ENCODE measurements around the gene CCDC106.
A peak's percentile ranks its signal among the peaks of the same experiment; 100 is the strongest.

Gene CCDC106

GRCh38 chr19:55624109-55625003 lies 23.7 kb upstream of the CCDC106 start, which contains the start of gene ZNF784:
Gene ZNF784, minus strand, starts transcription at chr19:55624566. Its CDS starts 5 bp downstream, at chr19:55624561.
- no peak for TF ChIP-seq CTCF (IDR thresholded peaks at IDR 0.05; ENCODE audit: insufficient read depth, low read depth, low read length, missing control alignments)
- H3K4me3 ChIP-seq (ENCODE audit: low read length) = peak within 1 kb of the TSS; percentile 62
- DNase-seq (ENCODE audit: low read depth) = peak; percentile 92

DNA sequence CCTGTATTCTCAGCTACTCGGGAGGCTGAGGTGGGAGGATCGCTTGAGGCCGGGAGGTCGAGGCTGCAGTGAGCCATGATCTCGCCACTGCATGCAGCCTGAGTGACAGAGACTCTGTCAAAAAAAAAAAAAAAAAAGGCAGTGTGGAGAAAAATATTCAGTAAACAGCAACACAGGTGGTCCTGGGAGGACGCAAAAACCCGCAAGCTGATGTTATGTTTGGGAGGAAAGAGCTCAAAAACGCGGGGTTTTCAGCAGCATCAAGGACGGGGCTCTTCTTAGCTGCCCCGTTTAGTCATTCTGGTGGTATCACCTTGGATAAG lies 23.0 kb upstream of the CCDC106 start:
- TF ChIP-seq CTCF (IDR thresholded peaks at IDR 0.05; ENCODE audit: insufficient read depth, low read depth, low read length, missing control alignments) = no peak
- H3K4me3 ChIP-seq (ENCODE audit: low read length) = peak overlapping the region; percentile 62
- DNase-seq (ENCODE audit: low read depth) = no peak

- no peak overlapping the region for H3K4me3 ChIP-seq (ENCODE audit: low read length)
- TF ChIP-seq CTCF (IDR thresholded peaks at IDR 0.05; ENCODE audit: insufficient read depth, low read depth, low read length, missing control alignments) = no peak
- no peak for DNase-seq (ENCODE audit: low read depth)
These were observed 21.7 kb upstream of the CCDC106 start for GRCh38 chr19:55626350-55626749.

GRCh38 chr19:55632463-55632834 lies 15.6 kb upstream of the CCDC106 start:
- peak; percentile 88 for TF ChIP-seq CTCF (IDR thresholded peaks at IDR 0.05; ENCODE audit: insufficient read depth, low read depth, low read length, missing control alignments)
- peak; percentile 98 for DNase-seq (ENCODE audit: low read depth)
- no peak overlapping the region for H3K4me3 ChIP-seq (ENCODE audit: low read length)

- DNase-seq (ENCODE audit: low read depth) = no peak
- no peak for TF ChIP-seq CTCF (IDR thresholded peaks at IDR 0.05; ENCODE audit: insufficient read depth, low read depth, low read length, missing control alignments)
- no peak overlapping the region for H3K4me3 ChIP-seq (ENCODE audit: low read length)
These were observed 14.2 kb upstream of the CCDC106 start for GRCh38 chr19:55633861-55634260.

- no peak for DNase-seq (ENCODE audit: low read depth)
- no peak for TF ChIP-seq CTCF (IDR thresholded peaks at IDR 0.05; ENCODE audit: insufficient read depth, low read depth, low read length, missing control alignments)
These were observed 12.7 kb upstream of the CCDC106 start for GRCh38 chr19:55635334-55635717.

More at GRCh38 chr19:55635334-55635717, 12.7 kb upstream of the CCDC106 start:
- H3K4me3 ChIP-seq (ENCODE audit: low read length) = peak overlapping the region; percentile 100

Data from epithelial cell of esophagus (primary cell).